Uterus (tissue), 2 donors: ENCODE measurements around the gene ACSS2.

Experiments
- CTCF ChIP-seq, 4 experiments: fragments of 200-600 bp in 2 of 4; fragments of 450-650 bp in 2 of 4; sonication (generic) in 2 of 4; IDR thresholded peaks; one replicate each; pipeline ENCODE4 v1.5.1; 2016 to 2019; ENCODE audit warnings: antibody characterized with exemption in 4 of 4, mild to moderate bottlenecking in 2 of 4, moderate library complexity in 1 of 4
- POLR2A ChIP-seq, 2 donors: fragments of 450-650 bp; IDR thresholded peaks; one replicate each; pipeline ENCODE4 v1.6.1; 2016; ENCODE audit warnings: antibody characterized with exemption in 2 of 2, mild to moderate bottlenecking in 1 of 2, moderate library complexity in 1 of 2

DNA sequence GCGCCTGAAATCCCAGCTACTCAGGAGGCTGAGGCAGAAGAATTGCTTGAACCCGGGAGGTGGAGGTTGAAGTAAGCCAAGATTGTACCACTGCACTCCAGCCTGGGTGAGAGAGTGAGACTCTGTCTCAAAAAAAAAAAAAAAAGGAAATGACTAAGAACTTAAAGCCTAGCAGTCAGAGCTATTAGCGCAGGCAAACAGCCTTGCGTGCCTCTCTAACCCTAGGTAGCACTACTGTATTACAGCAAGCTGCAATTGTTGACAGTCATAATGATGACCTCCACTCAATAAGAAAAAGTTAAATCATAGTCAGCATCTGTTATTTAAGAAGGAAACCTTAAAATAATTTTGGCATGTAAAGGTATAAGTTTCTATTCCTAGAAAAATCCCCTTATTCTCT lies 64.8 kb downstream of the ACSS2 start:
- TF ChIP-seq CTCF (IDR thresholded peaks at IDR 0.05) (no peak), POLR2A (IDR thresholded peaks at IDR 0.05) (no peak)
